Measurements from ENCODE around the gene DNMT3A.
A peak's percentile ranks its signal among the peaks of the same experiment; 100 is the strongest.

Gene DNMT3A

GRCh38 chr2:25230948-25231311, 110.8 kb downstream of the DNMT3A start:
- H3K4me3 ChIP-seq (ENCODE audit: control insufficient read depth, low read depth, low read length), result no peak overlapping the region
- no peak for TF ChIP-seq CTCF (conservative IDR thresholded peaks at IDR 0.05; ENCODE audit: control insufficient read depth, insufficient read depth, low read depth, low read length)
- DNase-seq (ENCODE audit: low read depth), result no peak

GRCh38 chr2:25230198-25230947, 111.4 kb downstream of the DNMT3A start:
- no peak overlapping the region for H3K4me3 ChIP-seq (ENCODE audit: control insufficient read depth, low read depth, low read length)
- TF ChIP-seq CTCF (conservative IDR thresholded peaks at IDR 0.05; ENCODE audit: control insufficient read depth, insufficient read depth, low read depth, low read length), result no peak
- DNase-seq (ENCODE audit: low read depth), result no peak

- peak; percentile 25 for DNase-seq (ENCODE audit: low read depth)
- H3K4me3 ChIP-seq (ENCODE audit: control insufficient read depth, low read depth, low read length), result no peak overlapping the region
- no peak for TF ChIP-seq CTCF (conservative IDR thresholded peaks at IDR 0.05; ENCODE audit: control insufficient read depth, insufficient read depth, low read depth, low read length)
These were observed 112.2 kb downstream of the DNMT3A start for GRCh38 chr2:25229279-25230197.

GRCh38 chr2:25228848-25229278, 112.9 kb downstream of the DNMT3A start:
- DNase-seq (ENCODE audit: low read depth), result peak; percentile 76
- peak overlapping the region; percentile 4 for H3K4me3 ChIP-seq (ENCODE audit: control insufficient read depth, low read depth, low read length)

GRCh38 chr2:25227576-25227975, 114.1 kb downstream of the DNMT3A start:
- TF ChIP-seq CTCF (conservative IDR thresholded peaks at IDR 0.05; ENCODE audit: control insufficient read depth, insufficient read depth, low read depth, low read length), result no peak
- H3K4me3 ChIP-seq (ENCODE audit: control insufficient read depth, low read depth, low read length), result no peak overlapping the region
- no peak for DNase-seq (ENCODE audit: low read depth)

More at GRCh38 chr2:25228848-25229278, 112.9 kb downstream of the DNMT3A start:
- peak; percentile 79 for TF ChIP-seq CTCF (conservative IDR thresholded peaks at IDR 0.05; ENCODE audit: control insufficient read depth, insufficient read depth, low read depth, low read length)

- DNase-seq (ENCODE audit: low read depth), result no peak
- TF ChIP-seq CTCF (conservative IDR thresholded peaks at IDR 0.05; ENCODE audit: control insufficient read depth, insufficient read depth, low read depth, low read length), result no peak
- H3K4me3 ChIP-seq (ENCODE audit: control insufficient read depth, low read depth, low read length), result no peak overlapping the region
These were observed 114.9 kb downstream of the DNMT3A start for GRCh38 chr2:25226827-25227226.

Data from fibroblast of mammary gland (primary cell).